KOPT-K1 (cell line): ENCODE results near the gene POPDC2.

Experiments used
- H3K27ac ChIP-seq: fragments of 200-600 bp; sonication (generic); 2 replicates; pipeline ENCODE4 v1.5.1; 2016; ENCODE audit warnings: antibody characterized with exemption, mild to moderate bottlenecking, low read depth, low read length; ENCODE audit not compliant: poor library complexity, severe bottlenecking
- H3K36me3 ChIP-seq: fragments of 200-600 bp; sonication (generic); 2 replicates; pipeline ENCODE4 v1.5.1; 2017; ENCODE audit warnings: antibody characterized with exemption, mild to moderate bottlenecking, low read length, moderate library complexity; ENCODE audit not compliant: insufficient read depth
- H3K9me3 ChIP-seq: fragments of 200-600 bp; sonication (generic); 2 replicates; pipeline ENCODE4 v1.5.1; 2017; ENCODE audit warnings: antibody characterized with exemption, low read length, mild to moderate bottlenecking; ENCODE audit not compliant: insufficient read depth, poor library complexity, severe bottlenecking

The POPDC2 gene

GRCh38 chr3:119657887-119658702 is 2.3 kb downstream of the POPDC2 start:
- H3K27ac ChIP-seq: no peak overlapping the region
- no peaks in the 10 kb centered on the region for H3K36me3 ChIP-seq
- no peaks in the 10 kb centered on the region for H3K9me3 ChIP-seq

- H3K36me3 ChIP-seq: no peaks in the 10 kb centered on the region
- H3K27ac ChIP-seq: no peak overlapping the region
- H3K9me3 ChIP-seq: no peaks in the 10 kb centered on the region
Measured at GRCh38 chr3:119653876-119654275, 6.5 kb downstream of the POPDC2 start.

GRCh38 chr3:119652306-119653033 is 7.9 kb downstream of the POPDC2 start:
- H3K36me3 ChIP-seq: no peaks in the 10 kb centered on the region
- no peak overlapping the region for H3K27ac ChIP-seq
- H3K9me3 ChIP-seq: no peaks in the 10 kb centered on the region

- Histone ChIP-seq H3K36me3 (no peaks in the 10 kb centered on the region), H3K27ac (no peak overlapping the region), H3K9me3 (no peaks in the 10 kb centered on the region)
Measured at GRCh38 chr3:119649761-119650160, 10.6 kb downstream of the POPDC2 start.

GRCh38 chr3:119647843-119648575 is 12.4 kb downstream of the POPDC2 start:
- Histone ChIP-seq H3K27ac (no peak overlapping the region), H3K36me3 (no peaks in the 10 kb centered on the region), H3K9me3 (no peaks in the 10 kb centered on the region)

GRCh38 chr3:119647171-119647570 is 13.2 kb downstream of the POPDC2 start:
- Histone ChIP-seq H3K27ac (no peak overlapping the region), H3K36me3 (no peaks in the 10 kb centered on the region), H3K9me3 (no peaks in the 10 kb centered on the region)

- Histone ChIP-seq H3K9me3 (no peaks in the 10 kb centered on the region), H3K27ac (no peak overlapping the region), H3K36me3 (no peaks in the 10 kb centered on the region)
Measured at GRCh38 chr3:119645813-119646212, 14.6 kb downstream of the POPDC2 start.

- no peak overlapping the region for H3K27ac ChIP-seq
- no peaks in the 10 kb centered on the region for H3K9me3 ChIP-seq
- H3K36me3 ChIP-seq: no peaks in the 10 kb centered on the region
Measured at GRCh38 chr3:119644481-119644880, 15.9 kb downstream of the POPDC2 start.

- Histone ChIP-seq H3K27ac (no peak overlapping the region), H3K9me3 (no peaks in the 10 kb centered on the region), H3K36me3 (no peaks in the 10 kb centered on the region)
Measured at GRCh38 chr3:119643528-119643927, 16.9 kb downstream of the POPDC2 start.

- no peaks in the 10 kb centered on the region for H3K36me3 ChIP-seq
- H3K27ac ChIP-seq: no peak overlapping the region
- no peaks in the 10 kb centered on the region for H3K9me3 ChIP-seq
Measured at GRCh38 chr3:119642746-119643473, 17.5 kb downstream of the POPDC2 start.

- Histone ChIP-seq H3K36me3 (no peaks in the 10 kb centered on the region), H3K27ac (no peak overlapping the region), H3K9me3 (no peaks in the 10 kb centered on the region)
Measured at GRCh38 chr3:119641416-119641815, 19.0 kb downstream of the POPDC2 start.

GRCh38 chr3:119639494-119640350 is 20.7 kb downstream of the POPDC2 start:
- Histone ChIP-seq H3K9me3 (no peaks in the 10 kb centered on the region), H3K27ac (no peak overlapping the region), H3K36me3 (no peaks in the 10 kb centered on the region)

GRCh38 chr3:119637679-119638477 is 22.5 kb downstream of the POPDC2 start:
- Histone ChIP-seq H3K27ac (no peak overlapping the region), H3K36me3 (no peaks in the 10 kb centered on the region), H3K9me3 (no peaks in the 10 kb centered on the region)
